PC-9 (cell line): ENCODE measurements around the gene TMEM203. TPM values are rescaled to one million over a fixed set of nuclear protein-coding genes. Genes with fewer than 3 reads are reported as not detected.

Source experiments
- BruUV-seq: library from RNA; stranded (reverse); fragments of 400-500 nt; replicated peaks from 2 replicates; lab custom pipeline; 2021; lab: Mats Ljungman, UMichigan
- CTCF ChIA-PET: fragments of 300-600 bp; sonication (Branson Sonifier 250); formaldehyde crosslinking; loops from one replicate; lab custom pipeline; 2022; ENCODE audit warnings: antibody characterized with exemption; lab: Charles Lee
- POLR2A ChIA-PET: fragments of 300-600 bp; sonication (Branson Sonifier 250); formaldehyde crosslinking; loops from one replicate; lab custom pipeline; 2022; ENCODE audit warnings: antibody characterized with exemption; ENCODE audit not compliant: unreplicated experiment; lab: Charles Lee
- DNase-seq, 2 experiments: peaks; one replicate each; pipeline versions ENCODE4 v3.0.0 to v3.0.0-alpha.2; 2015 to 2022; ENCODE audit warnings: mixed read lengths in 1 of 2
- H2AFZ ChIP-seq: fragments of 200-600 bp; sonication (generic); 2 replicates; pipeline ENCODE4 v1.8.1; 2017; ENCODE audit warnings: antibody characterized with exemption
- H3F3A ChIP-seq: fragments of 200-600 bp; sonication (generic); 2 replicates; pipeline ENCODE4 v1.8.1; 2017; ENCODE audit warnings: antibody characterized with exemption, mild to moderate bottlenecking, low read depth; ENCODE audit not compliant: insufficient read depth
- H3K27ac ChIP-seq: fragments of 200-600 bp; sonication (generic); 2 replicates; pipeline ENCODE4 v1.6.1; 2016; ENCODE audit warnings: mixed run types
- H3K27me3 ChIP-seq: fragments of 200-600 bp; sonication (generic); 2 replicates; pipeline ENCODE4 v1.6.1; 2016; ENCODE audit warnings: low read depth, mixed run types; ENCODE audit not compliant: insufficient read depth
- H3K36me3 ChIP-seq: fragments of 200-600 bp; sonication (generic); 2 replicates; pipeline ENCODE4 v1.6.1; 2016; ENCODE audit warnings: low read depth, mixed run types
- H3K4me1 ChIP-seq: fragments of 200-600 bp; sonication (generic); replicated peaks from 2 replicates; pipeline ENCODE4 v1.6.1; 2016; ENCODE audit warnings: mixed run types; ENCODE audit not compliant: insufficient read depth
- H3K4me2 ChIP-seq: fragments of 200-600 bp; sonication (generic); 2 replicates; pipeline ENCODE4 v1.6.1; 2017; ENCODE audit warnings: mixed run types
- H3K4me3 ChIP-seq: fragments of 200-600 bp; sonication (generic); 2 replicates; pipeline ENCODE4 v1.6.1; 2016; ENCODE audit warnings: mixed run types
- H3K79me2 ChIP-seq: fragments of 200-600 bp; sonication (generic); 2 replicates; pipeline ENCODE4 v1.6.1; 2017; ENCODE audit warnings: low read depth, mixed run types
- H3K9me2 ChIP-seq: fragments of 200-600 bp; sonication (generic); 2 replicates; pipeline ENCODE4 v1.8.1; 2017; ENCODE audit warnings: mild to moderate bottlenecking; ENCODE audit not compliant: insufficient read depth
- H3K9me3 ChIP-seq: fragments of 200-600 bp; sonication (generic); 2 replicates; pipeline ENCODE4 v1.8.1; 2016; ENCODE audit warnings: low read depth; ENCODE audit not compliant: insufficient read depth
- H4K20me1 ChIP-seq: fragments of 200-600 bp; sonication (generic); 2 replicates; pipeline ENCODE4 v1.8.1; 2017; ENCODE audit not compliant: insufficient read depth
- EZH2 ChIP-seq: fragments of 200-600 bp; sonication (generic); IDR thresholded peaks from 2 replicates; pipeline ENCODE4 v1.8.0; 2017; ENCODE audit warnings: antibody characterized with exemption, low read depth
- intact Hi-C: fragments of 100-400 bp; cut with micrococcal nuclease; formaldehyde crosslinking; loops from one replicate; pipeline ENCODE4 v1.10.0; 2022; ENCODE audit not compliant: unreplicated experiment
- total RNA-seq: library from RNA; stranded (reverse); gene quantifications from 2 replicates; pipeline ENCODE4 v1.2.3, GENCODE V29; 2021
- TF ChIP-seq, protein P1 (sequence below): fragments of 200-600 bp; sonication (generic); conservative IDR thresholded peaks from 2 replicates; pipeline ENCODE4 v1.6.1; 2017; ENCODE audit warnings: mixed run types, antibody characterized with exemption, mild to moderate bottlenecking, moderate library complexity

Gene TMEM203
- total RNA-seq, 1 experiment from 2014 or later, result 45.5 TPM

DNA sequence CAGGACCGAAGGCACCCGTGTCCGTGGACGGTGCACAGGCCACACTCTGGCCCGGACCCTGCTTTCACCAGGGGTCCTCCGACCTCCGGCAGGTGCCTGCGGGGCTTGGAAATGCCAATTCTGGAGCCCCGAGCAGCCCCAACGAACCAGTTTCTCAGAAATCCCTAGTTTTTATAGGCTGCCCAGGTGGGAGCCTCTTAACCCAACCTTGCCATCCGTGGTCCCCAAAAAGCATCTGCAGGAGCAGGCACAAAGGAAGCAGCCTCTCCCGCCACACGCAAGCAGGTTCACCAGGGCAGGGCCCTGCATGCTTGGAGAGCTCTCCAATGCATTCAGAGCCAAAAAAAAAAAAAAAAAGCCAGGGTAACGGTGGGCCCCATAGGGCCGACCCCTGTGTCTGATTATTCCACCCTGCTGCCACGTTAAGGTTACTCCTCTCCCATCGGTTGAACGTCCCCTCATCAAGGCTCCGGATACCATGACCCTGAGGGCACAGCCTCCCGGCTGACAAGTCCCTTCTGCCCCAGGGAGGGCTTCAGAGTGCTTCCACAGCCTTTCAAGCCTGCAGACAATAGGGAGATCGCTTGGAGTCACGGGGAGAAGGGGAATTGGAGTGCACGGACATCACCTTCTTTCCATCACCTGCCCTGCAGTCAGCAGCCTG lies 4.1 kb downstream of the TMEM203 start:
- TF ChIP-seq EZH2, result no peak
- TF ChIP-seq, protein P1, sequence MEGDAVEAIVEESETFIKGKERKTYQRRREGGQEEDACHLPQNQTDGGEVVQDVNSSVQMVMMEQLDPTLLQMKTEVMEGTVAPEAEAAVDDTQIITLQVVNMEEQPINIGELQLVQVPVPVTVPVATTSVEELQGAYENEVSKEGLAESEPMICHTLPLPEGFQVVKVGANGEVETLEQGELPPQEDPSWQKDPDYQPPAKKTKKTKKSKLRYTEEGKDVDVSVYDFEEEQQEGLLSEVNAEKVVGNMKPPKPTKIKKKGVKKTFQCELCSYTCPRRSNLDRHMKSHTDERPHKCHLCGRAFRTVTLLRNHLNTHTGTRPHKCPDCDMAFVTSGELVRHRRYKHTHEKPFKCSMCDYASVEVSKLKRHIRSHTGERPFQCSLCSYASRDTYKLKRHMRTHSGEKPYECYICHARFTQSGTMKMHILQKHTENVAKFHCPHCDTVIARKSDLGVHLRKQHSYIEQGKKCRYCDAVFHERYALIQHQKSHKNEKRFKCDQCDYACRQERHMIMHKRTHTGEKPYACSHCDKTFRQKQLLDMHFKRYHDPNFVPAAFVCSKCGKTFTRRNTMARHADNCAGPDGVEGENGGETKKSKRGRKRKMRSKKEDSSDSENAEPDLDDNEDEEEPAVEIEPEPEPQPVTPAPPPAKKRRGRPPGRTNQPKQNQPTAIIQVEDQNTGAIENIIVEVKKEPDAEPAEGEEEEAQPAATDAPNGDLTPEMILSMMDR, result no peak
- Histone ChIP-seq H3K27ac (no peak overlapping the region), H3K4me3 (peak overlapping the region; percentile 81), H3K9me3 (no peaks in the 10 kb centered on the region), H2AFZ (no peak overlapping the region), H3K36me3 (no peaks in the 10 kb centered on the region), H3K4me1 (peaks cover 55% of the 10 kb centered on the region), H3K27me3 (no peaks in the 10 kb centered on the region), H4K20me1 (peaks cover 28% of the 10 kb centered on the region), H3K4me2 (peak overlapping the region; percentile 98), H3K79me2 (peaks cover 81% of the 10 kb centered on the region), H3F3A (peaks cover 36% of the 10 kb centered on the region; the same call in 1 of the 2 replicates), H3K9me2 (no peaks in the 10 kb centered on the region)
- ChIA-PET CTCF (interaction anchor here (0.5 to 0.9 kb wide), 6 partner anchors 13 to 82 kb away, joined by 3 to 11 read pairs (median 6); partner anchors contain the start of genes ANAPC2, RNF224 and SSNA1), POLR2A (interaction anchor here (0.6 to 1.0 kb wide), 10 partner anchors 12 to 471 kb away, joined by 3 to 20 read pairs (median 5); partner anchors contain the start of genes ANAPC2, CYSRT1, RNF224 and SSNA1)
- no peak for DNase-seq
- intact Hi-C loops, result loop anchor here (2.0 kb wide), 1 partner anchor 15 kb away; a partner anchor contains a TSS
- BruUV-seq, result no TSS peak

DNA sequence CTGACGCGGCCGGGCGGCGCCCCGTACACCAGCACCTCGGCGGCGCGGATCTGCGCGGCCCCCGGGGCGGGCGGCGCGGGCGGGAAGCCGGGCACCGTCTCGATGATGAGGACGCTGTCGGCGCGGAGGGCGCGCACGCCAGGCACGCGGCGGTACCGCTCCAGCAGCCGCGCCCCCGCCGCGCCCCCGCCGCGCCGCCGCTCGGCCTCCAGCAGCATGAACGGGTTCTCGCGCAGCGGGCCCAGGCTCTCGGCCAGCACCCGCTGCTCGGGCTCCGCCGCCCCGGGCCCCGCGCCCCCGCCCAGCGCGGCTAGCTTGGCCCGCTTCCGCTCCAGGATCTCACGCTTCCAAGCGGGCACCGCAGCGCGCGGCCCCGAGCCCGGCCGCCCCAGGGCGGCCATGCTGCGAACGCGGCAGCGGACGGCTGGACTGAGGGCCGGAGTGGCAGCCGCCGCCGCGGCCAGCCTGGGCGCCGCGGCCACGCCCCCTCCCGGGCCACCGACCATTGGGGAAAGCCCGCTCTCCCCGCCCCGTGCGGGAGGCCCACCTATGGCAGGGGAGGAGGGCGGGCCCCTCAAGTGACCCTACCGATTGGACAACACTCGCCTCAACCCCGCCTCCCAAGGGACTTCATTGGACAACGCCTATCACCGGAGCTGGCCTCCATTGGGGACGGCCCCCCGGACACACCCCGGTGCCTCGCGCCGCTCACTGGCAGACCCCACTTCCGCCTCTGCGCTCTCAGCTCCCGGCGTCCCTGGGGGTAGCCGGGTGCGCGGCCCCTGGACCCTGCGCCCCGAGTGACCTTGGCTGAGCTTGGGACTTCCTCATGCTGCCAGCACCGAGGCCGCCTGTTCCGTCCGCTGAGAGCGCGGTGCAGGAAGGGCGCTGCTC lies 4.9 kb downstream of the TMEM203 start, which contains the start of gene TPRN:
Gene TPRN, minus strand, starts transcription at position 431 of the 894 bp plus-strand sequence. Its CDS starts 30 bp downstream, at position 401.
- Histone ChIP-seq H2AFZ (no peak within 1 kb of the TSS), H3K4me3 (peak within 1 kb of the TSS; percentile 81), H3K27me3 (no peaks in the 10 kb centered on the region), H4K20me1 (peaks cover 35% of the 10 kb centered on the region), H3K36me3 (no peaks in the 10 kb centered on the region), H3K9me3 (no peaks in the 10 kb centered on the region), H3K4me1 (peaks cover 61% of the 10 kb centered on the region), H3K4me2 (peak within 1 kb of the TSS; percentile 98), H3K79me2 (peaks cover 78% of the 10 kb centered on the region), H3F3A (peaks cover 42% of the 10 kb centered on the region; the same call in 1 of the 2 replicates), H3K27ac (no peak within 1 kb of the TSS), H3K9me2 (no peaks in the 10 kb centered on the region)
- ChIA-PET CTCF (interaction anchor here (0.6 to 0.9 kb wide), 5 partner anchors 12 to 81 kb away, joined by 3 to 9 read pairs (median 5); partner anchors contain the start of genes ANAPC2, RNF224 and SSNA1), POLR2A (interaction anchor here (0.6 to 1.0 kb wide), 10 partner anchors 12 to 470 kb away, joined by 3 to 20 read pairs (median 5); partner anchors contain the start of genes ANAPC2, CYSRT1, RNF224 and SSNA1)
- intact Hi-C loops, result loop anchor here (1.0 to 2.0 kb wide), 2 partner anchors 11 to 16 kb away; a partner anchor contains a TSS
- TF ChIP-seq, protein P1, result no peak
- no peak for TF ChIP-seq EZH2
- DNase-seq, result peak; percentile 97 to 100
- BruUV-seq, result no TSS peak
